Upper lobe of left lung (tissue), 6 donors: ENCODE measurements around the gene SLC6A1. TPM values are rescaled to one million over a fixed set of nuclear protein-coding genes. Genes with fewer than 3 reads are reported as not detected.

Source experiments
- ATAC-seq, 2 donors: fragments of 200-7000 bp; cut with Tn5 transposase; one replicate each; pipeline ENCODE4 v1.9.1; 2022; ENCODE audit warnings: mild to moderate bottlenecking in 2 of 2, moderate library complexity in 2 of 2; ENCODE audit not compliant: low FRiP score in 2 of 2
- DNase-seq, 2 donors: peaks; one replicate each; pipeline ENCODE4 v3.0.0-alpha.2; 2019 to 2020
- H3K27ac ChIP-seq, 4 donors: fragments of 200-600 bp; sonication (generic); one replicate each; pipeline ENCODE4 v1.5.1; 2016 to 2019
- H3K27me3 ChIP-seq, 4 donors: fragments of 200-600 bp; sonication (generic); one replicate each; pipeline ENCODE4 v1.5.1; 2017 to 2019
- H3K36me3 ChIP-seq, 4 donors: fragments of 200-600 bp; sonication (generic); one replicate each; pipeline ENCODE4 v1.5.1; 2016 to 2019
- H3K4me1 ChIP-seq, 4 donors: fragments of 200-600 bp; sonication (generic); one replicate each; pipeline ENCODE4 v1.5.1; 2018 to 2019
- H3K4me3 ChIP-seq, 4 donors: fragments of 200-600 bp; sonication (generic); one replicate each; pipeline ENCODE4 v1.5.1; 2017 to 2019; ENCODE audit warnings: mild to moderate bottlenecking in 2 of 4, moderate library complexity in 1 of 4
- H3K9me3 ChIP-seq, 4 donors: fragments of 200-600 bp; sonication (generic); one replicate each; pipeline ENCODE4 v1.5.1; 2018 to 2019
- CTCF ChIP-seq, 6 experiments: fragments of 450-650 bp in 4 of 6; fragments of 200-600 bp in 2 of 6; sonication (generic) in 2 of 6; IDR thresholded peaks; one replicate each; pipeline ENCODE4 v1.5.1; 2016 to 2019; ENCODE audit warnings: antibody characterized with exemption in 6 of 6
- EP300 ChIP-seq, 4 donors: sonication (generic); formaldehyde crosslinking; IDR thresholded peaks; one replicate each; pipeline ENCODE4 v1.5.1; 2017; ENCODE audit warnings: antibody characterized with exemption in 4 of 4, control low read depth in 2 of 4
- POLR2A ChIP-seq, 4 donors: fragments of 450-650 bp; IDR thresholded peaks; one replicate each; pipeline ENCODE4 v1.5.1; 2016 to 2017; ENCODE audit warnings: antibody characterized with exemption in 4 of 4, mild to moderate bottlenecking in 2 of 4
- POLR2AphosphoS5 ChIP-seq, 2 donors: sonication (generic); formaldehyde crosslinking; IDR thresholded peaks; one replicate each; pipeline ENCODE4 v1.5.1; 2017; ENCODE audit warnings: antibody characterized with exemption in 2 of 2
- WGBS, 2 donors: methylation state at CpG; one replicate each; pipeline ENCODE4 v1.1.5; 2017 to 2018; 5-methylcytosine and 5-hydroxymethylcytosine counted together
- total RNA-seq, 6 donors: library from RNA; depleted of rRNA in 4 of 6; stranded (reverse); fragments of >200 nt in 4 of 6; gene quantifications; one replicate each; pipeline versions ENCODE4 v1.1.0 to v1.2.1, GENCODE V29; 2016 to 2021
- donor health status: DM: no; HTN: no; CAD: no; lungs with moderate emphysema.
- donor health status: DM: no; HTN: yes; CAD: no; lungs with severe emphysema.

The SLC6A1 gene
- total RNA-seq, 6 donors from 2014 or later, result 0.46 to 11.5 (median 0.88) TPM

DNA sequence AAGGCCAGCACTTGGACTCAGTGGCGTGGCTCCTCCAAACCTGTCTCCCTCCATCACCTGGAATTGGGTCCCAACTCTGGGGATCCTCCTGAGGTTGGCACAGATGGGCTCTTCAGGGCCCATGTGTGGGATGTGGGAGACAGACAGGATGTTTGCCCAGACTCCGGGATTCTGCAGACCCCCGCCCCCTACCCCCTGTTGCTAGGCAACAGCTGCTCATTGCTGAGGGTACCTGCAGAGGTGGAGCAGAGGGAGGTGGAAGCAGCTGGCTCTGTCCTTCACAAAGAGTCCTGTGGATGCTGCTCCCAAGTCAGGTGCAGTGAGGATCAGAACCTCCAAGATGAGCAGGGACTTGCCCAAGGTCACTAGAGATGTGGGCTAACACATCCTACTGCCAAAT lies 40.0 kb upstream of the SLC6A1 start:
- Histone ChIP-seq H3K36me3 (no peaks in the 10 kb centered on the region), H3K4me3 (no peak overlapping the region), H3K4me1 (peaks cover 0 to 12% (median 2%) of the 10 kb centered on the region in 4 donors), H3K9me3 (no peaks in the 10 kb centered on the region), H3K27ac (no peak overlapping the region), H3K27me3 (no peaks in the 10 kb centered on the region)
- ATAC-seq (no peak), DNase-seq (no peak)
- WGBS, 2 donors, result 69% methylated on average over 3 of the region's 3 CpGs; no CpG with 5 or more reads in 1 of the 2 donors
- TF ChIP-seq CTCF (IDR thresholded peaks at IDR 0.05) (no peak), POLR2A (IDR thresholded peaks at IDR 0.05) (no peak), EP300 (IDR thresholded peaks at IDR 0.05) (no peak), POLR2AphosphoS5 (IDR thresholded peaks at IDR 0.05) (no peak)

- no peaks in the 10 kb centered on the region for H3K9me3 ChIP-seq
- DNase-seq, result no peak
- TF ChIP-seq POLR2A (IDR thresholded peaks at IDR 0.05), result no peak
- TF ChIP-seq POLR2AphosphoS5 (IDR thresholded peaks at IDR 0.05), result no peak
- no peak for TF ChIP-seq EP300 (IDR thresholded peaks at IDR 0.05)
- TF ChIP-seq CTCF (IDR thresholded peaks at IDR 0.05), result no peak
- no peaks in the 10 kb centered on the region for H3K36me3 ChIP-seq
- H3K4me3 ChIP-seq, result no peak overlapping the region
- 57 to 79% methylated on average over 3 of the region's 3 CpGs for WGBS, 2 donors
- H3K27ac ChIP-seq, result no peak overlapping the region
- H3K27me3 ChIP-seq, result no peaks in the 10 kb centered on the region
- no peak for ATAC-seq
- H3K4me1 ChIP-seq, result peaks cover 10 to 24% (median 15%) of the 10 kb centered on the region in 4 donors
Observed at GRCh38 chr3:10954740-10955139, 37.8 kb upstream of the SLC6A1 start.

GRCh38 chr3:10955711-10956453 lies 36.7 kb upstream of the SLC6A1 start:
- Histone ChIP-seq H3K4me3 (no peak overlapping the region), H3K27ac (peak overlapping the region in 1 of 4 donors; percentile 9), H3K27me3 (no peaks in the 10 kb centered on the region), H3K4me1 (peaks cover 10 to 24% (median 15%) of the 10 kb centered on the region in 4 donors), H3K36me3 (no peaks in the 10 kb centered on the region), H3K9me3 (no peaks in the 10 kb centered on the region)
- DNase-seq (no peak), ATAC-seq (peak in 1 of 2 donors; percentile 42)
- WGBS, 2 donors, result 79% methylated on average over 7 to 15 of the region's 15 CpGs
- TF ChIP-seq POLR2A (IDR thresholded peaks at IDR 0.05) (no peak), POLR2AphosphoS5 (IDR thresholded peaks at IDR 0.05) (no peak), CTCF (IDR thresholded peaks at IDR 0.05) (no peak), EP300 (IDR thresholded peaks at IDR 0.05) (no peak)

DNA sequence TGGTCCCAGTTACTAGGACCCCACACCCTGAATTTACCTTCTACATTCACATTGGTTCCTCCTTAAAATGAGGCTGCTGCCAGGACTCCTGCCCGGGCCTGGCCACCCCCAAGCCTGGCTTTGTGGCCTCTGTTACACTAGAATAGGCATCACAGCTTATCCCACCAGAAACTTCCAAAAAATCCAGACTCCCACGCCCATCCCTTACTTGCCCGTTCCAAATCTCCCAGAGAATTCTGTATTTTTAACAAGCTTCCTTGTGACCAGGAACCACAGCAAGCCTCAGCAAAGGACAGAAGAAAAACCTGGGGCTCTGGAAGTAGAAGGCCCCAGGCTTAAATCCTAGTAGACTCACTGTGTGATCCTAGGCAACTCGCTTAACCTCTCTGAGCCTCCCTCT lies 36.0 kb upstream of the SLC6A1 start:
- ATAC-seq, result no peak
- Histone ChIP-seq H3K4me3 (no peak overlapping the region), H3K27ac (peak overlapping the region in 1 of 4 donors; percentile 9), H3K4me1 (peaks cover 10 to 24% (median 15%) of the 10 kb centered on the region in 4 donors), H3K36me3 (no peaks in the 10 kb centered on the region), H3K27me3 (no peaks in the 10 kb centered on the region), H3K9me3 (no peaks in the 10 kb centered on the region)
- DNase-seq, result no peak
- WGBS, 2 donors, result 80 to 84% methylated on average over 4 of the region's 4 CpGs
- TF ChIP-seq POLR2AphosphoS5 (IDR thresholded peaks at IDR 0.05) (no peak), CTCF (IDR thresholded peaks at IDR 0.05) (no peak), EP300 (IDR thresholded peaks at IDR 0.05) (no peak), POLR2A (IDR thresholded peaks at IDR 0.05) (no peak)

DNA sequence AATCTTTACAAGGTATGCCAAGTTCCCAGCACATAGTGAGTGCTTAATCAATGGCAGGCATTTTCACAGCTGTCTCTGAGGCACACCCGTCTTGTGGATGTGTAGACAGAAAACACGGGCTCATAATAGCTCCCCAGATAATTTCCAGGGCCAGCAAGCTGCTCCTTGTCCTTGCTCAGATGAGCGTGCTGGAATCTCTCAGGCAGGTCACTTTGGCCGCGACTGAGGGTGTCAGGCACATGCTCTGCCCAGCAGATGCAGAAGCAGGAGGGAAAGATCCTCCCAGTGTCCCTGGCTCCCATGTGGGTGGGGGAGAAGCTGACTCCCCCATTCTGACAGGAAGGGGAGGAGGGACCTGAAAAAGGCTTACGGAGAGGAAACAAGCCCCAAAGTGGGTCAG lies 35.6 kb upstream of the SLC6A1 start:
- no peak for DNase-seq
- Histone ChIP-seq H3K27me3 (no peaks in the 10 kb centered on the region), H3K4me1 (peaks cover 10 to 24% (median 15%) of the 10 kb centered on the region in 4 donors), H3K36me3 (no peaks in the 10 kb centered on the region), H3K4me3 (no peak overlapping the region), H3K27ac (no peak overlapping the region), H3K9me3 (no peaks in the 10 kb centered on the region)
- peak in 1 of 2 donors; percentile 20 for ATAC-seq
- 66 to 76% methylated on average over 6 of the region's 6 CpGs for WGBS, 2 donors
- no peak for TF ChIP-seq POLR2AphosphoS5 (IDR thresholded peaks at IDR 0.05)
- TF ChIP-seq EP300 (IDR thresholded peaks at IDR 0.05), result no peak
- TF ChIP-seq POLR2A (IDR thresholded peaks at IDR 0.05), result no peak
- no peak for TF ChIP-seq CTCF (IDR thresholded peaks at IDR 0.05)
